Suprapubic skin (tissue), 4 donors: ENCODE results near the gene DOLPP1.

ENCODE experiments used
- CTCF ChIP-seq, 2 donors: fragments of 200-600 bp in 1 of 2; fragments of 450-650 bp in 1 of 2; sonication (generic) in 1 of 2; IDR thresholded peaks; one replicate each; pipeline ENCODE4 v1.5.1; 2016 to 2019; ENCODE audit warnings: antibody characterized with exemption in 2 of 2, mild to moderate bottlenecking in 1 of 2, moderate library complexity in 1 of 2
- EP300 ChIP-seq: sonication (generic); formaldehyde crosslinking; IDR thresholded peaks from one replicate; pipeline ENCODE4 v1.6.1; 2017; ENCODE audit warnings: antibody characterized with exemption
- POLR2A ChIP-seq, 2 donors: fragments of 450-650 bp; IDR thresholded peaks; one replicate each; pipeline ENCODE4 v1.6.1; 2017; ENCODE audit warnings: antibody characterized with exemption in 2 of 2, mild to moderate bottlenecking in 2 of 2, moderate library complexity in 2 of 2
- POLR2AphosphoS5 ChIP-seq, 3 donors: sonication (generic); formaldehyde crosslinking; IDR thresholded peaks; one replicate each; pipeline ENCODE4 v1.6.1; 2017; ENCODE audit warnings: antibody characterized with exemption in 3 of 3

GRCh38 chr9:129084087-129084486 lies 3.2 kb downstream of the DOLPP1 start:
- TF ChIP-seq EP300 (no peak), POLR2AphosphoS5 (IDR thresholded peaks at IDR 0.05) (no peak), CTCF (IDR thresholded peaks at IDR 0.05) (no peak), POLR2A (IDR thresholded peaks at IDR 0.05) (no peak)
